HL-60/S4 (cell line): Measurements from ENCODE around the gene KCNIP3.

Experiments
- in situ Hi-C: fragments of 300-500 bp; cut with MboI; formaldehyde crosslinking; loops from 2 replicates; pipeline ENCODE4 v1.14.3; 2022; ENCODE audit warnings: low sequenced_read_pairs

The KCNIP3 gene

DNA sequence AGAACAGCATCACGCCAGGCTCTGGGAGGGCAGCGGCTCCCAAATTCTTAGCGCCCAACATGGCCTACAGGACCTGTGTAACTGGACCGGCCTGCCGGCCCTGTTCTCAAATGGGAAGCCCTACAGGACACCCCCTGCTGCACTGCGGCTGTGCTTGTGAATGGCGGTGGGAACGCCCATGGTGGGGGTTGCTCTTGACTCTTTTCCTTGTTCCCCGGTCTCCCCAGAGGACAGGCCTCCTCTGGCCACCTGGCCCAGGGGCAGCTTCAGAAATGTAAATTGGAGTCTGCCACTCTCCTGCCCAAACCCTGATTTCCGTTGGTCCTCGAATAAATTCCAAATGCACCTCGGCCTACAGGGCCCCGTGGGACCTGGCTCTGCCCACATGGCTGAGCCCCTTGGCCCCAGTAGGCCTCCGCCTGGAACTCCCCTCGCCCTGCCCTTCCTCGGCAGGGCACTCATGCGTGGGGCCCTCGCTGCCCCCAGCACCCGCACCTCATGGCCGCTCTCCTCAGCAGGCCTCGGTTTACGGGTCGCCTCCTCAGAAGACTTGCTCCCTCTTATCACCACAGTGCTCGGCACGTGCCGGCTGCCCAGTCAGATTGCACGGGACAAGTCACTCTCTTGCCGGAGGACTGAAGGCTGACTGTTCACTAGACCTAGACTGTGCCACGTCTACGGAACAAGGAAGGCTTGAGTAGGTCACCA is 29.4 kb downstream of the KCNIP3 start:
- in situ Hi-C loops = no loop called here

GRCh38 chr2:95327861-95328260 is 30.7 kb downstream of the KCNIP3 start:
- in situ Hi-C loops = no loop called here

GRCh38 chr2:95328358-95329125 is 31.4 kb downstream of the KCNIP3 start:
- in situ Hi-C loops = no loop called here

DNA sequence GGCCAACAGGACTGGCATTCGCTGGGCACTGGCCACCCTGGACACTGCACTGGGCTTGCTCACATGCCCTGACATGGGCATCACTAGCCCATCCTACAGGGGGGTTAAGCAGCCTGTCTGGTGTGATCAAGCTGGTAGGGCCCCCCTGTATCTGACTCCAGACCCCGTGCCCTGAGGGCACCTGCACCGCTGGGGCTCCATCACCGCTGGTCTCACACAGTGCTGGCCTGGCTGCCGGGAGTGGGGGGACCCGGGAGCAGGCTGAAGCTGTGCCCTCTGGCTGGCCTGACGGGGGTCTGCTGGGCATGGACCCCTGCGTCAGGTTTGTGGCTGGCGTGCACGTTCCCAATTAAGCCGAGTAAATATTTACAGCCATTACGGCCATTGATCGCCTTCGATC is 32.3 kb downstream of the KCNIP3 start:
- in situ Hi-C loops = no loop called here

DNA sequence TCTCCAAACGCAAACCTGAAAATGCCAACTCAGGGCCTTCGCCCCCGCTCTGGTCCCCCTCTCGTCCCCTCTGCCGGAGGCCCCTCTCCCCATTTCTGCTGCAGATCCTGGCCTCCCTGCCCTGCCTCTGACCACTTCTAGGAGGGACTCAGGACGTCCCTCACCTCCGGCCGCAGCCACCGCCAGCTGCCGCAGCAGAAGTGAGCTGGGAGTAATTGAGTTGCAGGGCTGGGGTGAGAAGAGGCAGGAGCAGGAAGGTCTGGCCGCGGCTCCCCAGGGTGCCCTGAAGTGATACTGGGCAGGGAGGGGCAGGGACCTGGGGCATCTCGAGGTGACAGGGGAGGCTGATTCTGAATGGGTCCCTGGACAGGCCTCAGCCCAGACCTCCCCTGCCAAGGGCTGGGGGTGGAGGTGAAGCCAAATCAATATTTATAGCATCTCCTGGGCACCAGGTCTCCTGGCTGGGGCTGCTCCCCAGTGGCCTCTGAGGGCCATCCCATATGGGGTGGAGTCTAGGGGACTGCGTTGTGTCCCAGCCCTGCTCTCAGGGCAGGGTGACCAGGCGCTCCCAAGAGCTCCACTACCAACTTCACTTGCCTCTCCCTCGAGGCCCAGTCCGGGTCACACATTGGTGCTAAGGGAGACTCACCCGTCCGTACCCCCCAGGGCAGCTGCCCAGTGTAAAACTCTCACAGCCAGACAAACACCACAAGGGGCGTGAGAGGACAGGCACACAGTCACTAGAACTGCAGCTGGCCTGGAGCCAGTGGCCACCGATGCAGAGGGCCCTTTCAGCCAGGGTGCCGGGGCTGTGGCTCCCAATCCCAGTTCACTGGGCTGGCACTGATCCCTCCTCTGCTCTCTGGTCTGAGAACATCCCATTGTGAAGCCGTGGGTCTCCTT is 33.0 kb downstream of the KCNIP3 start:
- in situ Hi-C loops = no loop called here

DNA sequence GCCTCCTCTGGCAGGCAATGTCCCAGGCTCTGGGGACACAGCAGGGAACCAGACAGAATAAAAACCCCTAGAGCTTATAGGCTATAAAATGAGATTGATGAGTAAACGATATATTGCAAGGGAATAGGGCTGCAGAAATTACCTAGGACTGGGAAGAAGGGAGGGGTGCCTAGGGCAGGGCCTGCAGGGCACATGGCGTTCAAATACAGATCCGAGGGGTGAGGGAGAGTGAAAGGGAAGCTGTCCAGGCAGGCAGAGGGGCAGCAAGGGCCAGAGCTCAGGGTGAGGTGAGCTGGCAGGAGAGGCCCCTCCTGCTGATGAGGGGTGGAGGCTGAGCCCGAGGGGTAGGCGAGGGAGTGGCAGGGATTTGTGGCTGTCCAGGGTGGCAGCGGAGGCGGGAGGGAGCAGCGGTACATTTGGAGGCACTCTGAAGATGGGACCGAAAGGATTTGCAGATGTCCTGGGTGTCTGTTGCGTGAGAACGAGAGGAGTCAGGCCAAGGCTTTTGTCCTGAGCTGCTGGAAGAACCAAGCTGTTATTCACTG is 33.7 kb downstream of the KCNIP3 start:
- in situ Hi-C loops = no loop called here

GRCh38 chr2:95331606-95332005 is 34.5 kb downstream of the KCNIP3 start:
- in situ Hi-C loops = no loop called here

GRCh38 chr2:95332036-95332435 is 34.9 kb downstream of the KCNIP3 start:
- in situ Hi-C loops = no loop called here

GRCh38 chr2:95333056-95333455 is 35.9 kb downstream of the KCNIP3 start:
- in situ Hi-C loops = no loop called here

DNA sequence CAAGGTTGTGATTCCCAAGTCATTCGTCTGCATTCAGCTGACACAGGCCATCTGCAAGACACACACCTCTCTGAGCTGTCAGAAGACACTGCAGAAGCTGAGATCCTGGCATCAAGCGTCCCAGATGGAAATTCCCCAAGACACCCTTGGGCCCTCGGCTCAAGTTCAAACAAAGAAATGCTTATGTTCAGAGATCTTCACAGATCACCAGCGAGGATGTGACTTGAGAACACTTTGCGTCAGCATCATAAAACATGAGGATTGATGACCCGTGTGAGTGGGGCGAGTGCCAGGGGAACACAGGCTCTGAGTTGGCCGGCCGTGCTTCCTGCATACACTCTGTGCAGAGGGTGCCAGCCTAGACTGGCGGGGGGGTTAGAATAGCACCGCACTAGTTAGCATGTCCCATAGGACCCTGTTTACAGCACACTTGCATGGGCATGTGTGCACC is 36.8 kb downstream of the KCNIP3 start:
- in situ Hi-C loops = no loop called here

GRCh38 chr2:95334916-95335641 is 37.9 kb downstream of the KCNIP3 start:
- in situ Hi-C loops = no loop called here

- in situ Hi-C loops = no loop called here
Measured at GRCh38 chr2:95336406-95336805, 39.3 kb downstream of the KCNIP3 start.

DNA sequence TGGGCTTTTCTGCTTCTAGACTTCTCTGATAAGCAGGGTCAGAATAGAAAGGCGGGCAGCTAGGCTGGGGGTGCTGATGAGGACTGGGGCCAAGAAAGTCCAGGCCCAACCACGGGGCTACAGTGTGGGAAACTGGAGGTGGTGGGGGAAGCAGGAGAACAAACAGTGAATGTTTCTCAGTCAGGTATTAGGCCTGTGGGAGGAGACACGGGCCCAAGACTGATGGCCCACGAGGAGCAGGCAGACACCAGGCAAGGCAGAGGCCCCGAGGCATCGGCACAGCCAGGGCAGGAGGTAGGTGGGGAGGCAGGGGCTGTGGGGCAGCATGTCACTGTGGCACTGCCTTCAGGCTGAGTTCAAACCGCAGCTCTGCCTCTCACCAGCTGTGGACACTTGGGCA is 40.7 kb downstream of the KCNIP3 start:
- in situ Hi-C loops = no loop called here

DNA sequence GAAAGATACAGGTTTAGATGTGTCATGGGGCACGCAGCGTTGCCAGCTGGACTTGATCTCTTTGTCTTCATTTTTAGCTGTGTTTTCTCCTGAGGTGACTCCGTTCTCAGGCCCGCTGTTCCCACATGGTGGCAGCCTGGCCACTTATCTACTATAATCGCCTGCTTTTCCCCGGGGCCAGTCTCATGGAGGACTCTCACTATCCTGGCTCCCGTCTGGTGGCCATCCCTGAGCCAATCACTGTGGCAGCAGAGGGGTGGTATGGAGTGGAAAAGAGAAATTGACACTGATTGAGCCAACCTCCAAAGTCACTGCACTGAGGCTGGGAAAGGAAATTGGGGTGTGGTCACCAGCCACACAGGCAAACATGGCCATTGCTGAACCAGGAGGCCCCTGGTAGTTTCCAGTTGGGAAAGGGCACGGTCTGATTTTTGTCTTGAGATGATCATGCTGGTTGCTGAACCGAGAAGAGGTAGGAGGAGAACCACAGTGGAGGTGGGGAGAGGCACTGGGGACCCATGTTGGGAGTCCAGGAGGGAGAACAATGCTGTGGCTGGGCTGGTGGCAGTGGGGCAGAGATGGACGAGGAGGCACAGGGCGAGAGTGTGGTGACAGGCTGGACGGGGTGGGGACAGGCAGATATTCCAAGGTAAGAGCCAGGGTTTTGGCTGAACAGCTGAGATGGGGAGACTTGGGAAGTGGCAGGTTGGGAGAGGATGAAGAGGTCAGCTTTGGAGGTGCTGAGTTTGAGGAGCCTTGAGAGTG is 45.6 kb downstream of the KCNIP3 start:
- in situ Hi-C loops = no loop called here

GRCh38 chr2:95343429-95344214 is 46.5 kb downstream of the KCNIP3 start:
- in situ Hi-C loops = no loop called here

DNA sequence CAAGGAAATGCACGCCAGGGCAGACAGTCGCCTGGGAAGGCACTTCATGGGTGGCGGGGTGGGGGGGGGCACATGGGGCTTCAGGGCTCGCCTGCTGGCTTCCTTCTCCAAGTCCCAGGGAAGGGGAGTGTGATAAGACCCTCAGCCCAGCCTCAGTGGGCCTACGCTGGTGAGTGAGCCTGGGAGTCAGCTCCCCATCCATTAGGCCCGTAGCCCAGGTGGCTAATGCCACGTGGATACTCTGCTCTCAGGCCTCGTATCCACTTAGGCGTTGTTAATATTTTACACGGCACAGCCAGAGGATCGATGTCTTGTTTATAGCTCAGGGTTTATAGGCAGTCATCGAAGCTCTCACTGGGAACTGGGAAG is 47.1 kb downstream of the KCNIP3 start:
- in situ Hi-C loops = no loop called here

GRCh38 chr2:95344656-95345055 is 47.5 kb downstream of the KCNIP3 start:
- in situ Hi-C loops = no loop called here

- in situ Hi-C loops = no loop called here
Measured at GRCh38 chr2:95345081-95345562, 48.0 kb downstream of the KCNIP3 start.
